Thoracic aorta (tissue), 2 donors: ENCODE results near the gene IL23R. TPM values are rescaled to one million over a fixed set of nuclear protein-coding genes. Genes with fewer than 3 reads are reported as not detected.

Experiments used
- ATAC-seq: fragments of 150-250 bp; one replicate; pipeline ENCODE4 v1.8.0; 2017; ENCODE audit warnings: low read depth; ENCODE audit not compliant: insufficient number of reproducible peaks, low FRiP score
- DNase-seq: peaks from one replicate; pipeline ENCODE4 v3.0.0-alpha.2; 2020; ENCODE audit warnings: low spot score
- H3K27ac ChIP-seq, 2 donors: fragments of 200-600 bp; sonication (generic); 1 replicate in 1 of 2; 2 replicates in 1 of 2; pipeline ENCODE4 v1.5.1; 2016; ENCODE audit warnings: mild to moderate bottlenecking in 2 of 2, moderate library complexity in 2 of 2
- H3K27me3 ChIP-seq: fragments of 200-600 bp; sonication (generic); replicated peaks from 2 replicates; pipeline ENCODE4 v1.6.0; 2016; ENCODE audit warnings: mild to moderate bottlenecking; ENCODE audit not compliant: insufficient read depth
- H3K36me3 ChIP-seq: fragments of 200-600 bp; sonication (generic); one replicate; pipeline ENCODE4 v1.5.1; 2016
- H3K4me1 ChIP-seq, 2 donors: fragments of 200-600 bp; sonication (generic); 1 replicate in 1 of 2; 2 replicates in 1 of 2; pipeline versions ENCODE4 v1.5.1 to v1.6.0; 2016; ENCODE audit warnings: low read depth in 2 of 2, mild to moderate bottlenecking in 1 of 2; ENCODE audit not compliant: control insufficient read depth in 1 of 2
- H3K4me3 ChIP-seq: fragments of 200-600 bp; sonication (generic); 2 replicates; pipeline ENCODE4 v1.5.1; 2016; ENCODE audit warnings: mild to moderate bottlenecking
- H3K9me3 ChIP-seq: fragments of 200-600 bp; sonication (generic); 2 replicates; pipeline ENCODE4 v1.5.1; 2016
- CTCF ChIP-seq: fragments of 200-600 bp; sonication (generic); IDR thresholded peaks from one replicate; pipeline ENCODE4 v1.5.1; 2019; ENCODE audit warnings: antibody characterized with exemption
- total RNA-seq, 2 donors: library from RNA; depleted of rRNA; stranded (reverse); fragments of >200 nt; gene quantifications; one replicate each; pipeline versions ENCODE4 v1.1.0 to v1.2.3, GENCODE V29; 2016

IL23R gene
- total RNA-seq, 2 donors from 2014 or later = not detected

DNA sequence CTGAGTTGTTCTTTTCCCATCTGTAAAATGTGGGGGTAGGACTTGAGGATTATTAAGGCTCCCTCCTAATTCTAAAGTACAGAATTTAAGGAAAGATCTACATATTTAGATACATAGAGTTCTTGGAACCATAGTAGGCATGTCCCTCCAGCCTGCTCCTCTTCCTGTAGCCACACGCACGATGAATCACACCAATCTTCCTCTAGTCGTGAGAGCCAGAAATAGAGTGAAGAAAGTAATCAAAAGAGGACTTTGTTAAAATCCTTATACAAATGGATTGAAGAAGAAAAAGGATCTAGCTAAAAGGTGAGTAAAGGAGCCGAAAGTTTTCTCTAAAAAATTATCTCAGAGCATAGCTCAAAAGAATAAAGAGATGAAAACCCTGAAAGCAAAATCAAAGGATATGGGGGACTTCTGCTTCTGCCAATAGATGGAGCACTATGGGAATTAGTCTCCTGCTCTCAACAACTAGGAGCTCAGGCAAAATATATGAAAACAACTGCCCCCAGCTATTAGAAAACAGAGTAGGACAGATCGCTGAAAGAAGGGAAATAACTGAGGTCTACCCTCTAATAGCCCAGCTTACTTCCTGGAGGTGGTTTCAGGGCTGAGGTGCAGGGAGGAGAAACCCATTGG, 40.0 kb upstream of the IL23R start:
- no peaks in the 10 kb centered on the region for H3K4me1 ChIP-seq
- H3K27me3 ChIP-seq = no peaks in the 10 kb centered on the region
- DNase-seq (no peak), ATAC-seq (no peak)
- no peaks in the 10 kb centered on the region for H3K36me3 ChIP-seq
- no peaks in the 10 kb centered on the region for H3K9me3 ChIP-seq
- H3K4me3 ChIP-seq = no peak overlapping the region
- no peak for TF ChIP-seq CTCF
- H3K27ac ChIP-seq = no peak overlapping the region

DNA sequence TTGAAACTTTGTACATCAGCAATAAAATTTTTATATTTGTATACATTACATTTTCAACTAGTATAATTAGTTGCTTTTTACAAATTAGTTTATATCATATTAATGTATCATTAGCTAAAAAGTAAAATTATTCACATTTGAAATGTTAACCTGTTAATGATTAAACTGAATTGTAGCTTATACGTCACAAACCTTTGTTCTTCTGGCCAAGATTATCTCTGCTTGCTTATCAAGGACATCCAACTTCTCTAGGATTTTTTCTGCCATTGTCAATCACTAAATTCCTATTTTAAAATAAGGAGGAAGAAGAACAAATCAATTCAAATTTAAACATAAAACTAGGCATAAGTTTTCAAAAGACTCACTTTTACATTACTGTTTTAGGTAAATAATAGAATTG, 39.3 kb upstream of the IL23R start:
- no peaks in the 10 kb centered on the region for H3K27me3 ChIP-seq
- H3K4me1 ChIP-seq = no peaks in the 10 kb centered on the region
- H3K27ac ChIP-seq = no peak overlapping the region
- H3K4me3 ChIP-seq = no peak overlapping the region
- H3K36me3 ChIP-seq = no peaks in the 10 kb centered on the region
- DNase-seq (no peak), ATAC-seq (no peak)
- H3K9me3 ChIP-seq = no peaks in the 10 kb centered on the region
- no peak for TF ChIP-seq CTCF

DNA sequence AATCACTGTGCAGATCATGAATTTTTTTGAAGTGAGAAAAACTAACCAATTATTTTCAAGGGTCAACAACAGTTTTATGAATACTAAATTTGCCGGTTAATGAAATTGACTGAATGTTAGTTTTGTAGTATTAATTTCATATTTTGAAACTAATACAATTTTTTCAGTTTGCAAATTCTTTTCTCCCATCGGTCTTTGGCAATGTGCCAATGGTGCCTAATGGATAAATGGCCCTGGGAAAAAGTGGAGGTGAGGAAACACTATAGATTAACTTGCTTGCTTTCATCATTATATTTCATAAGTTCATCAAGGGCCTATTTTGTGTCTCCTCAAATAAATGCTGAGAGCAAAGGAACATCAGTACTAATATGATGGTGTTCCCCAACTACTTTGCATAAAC, 35.6 kb upstream of the IL23R start:
- ATAC-seq (no peak), DNase-seq (no peak)
- TF ChIP-seq CTCF = no peak
- Histone ChIP-seq H3K36me3 (no peaks in the 10 kb centered on the region), H3K4me3 (no peak overlapping the region), H3K4me1 (peaks cover 7 to 13% of the 10 kb centered on the region in 2 donors), H3K27me3 (no peaks in the 10 kb centered on the region), H3K27ac (no peak overlapping the region), H3K9me3 (no peaks in the 10 kb centered on the region)

DNA sequence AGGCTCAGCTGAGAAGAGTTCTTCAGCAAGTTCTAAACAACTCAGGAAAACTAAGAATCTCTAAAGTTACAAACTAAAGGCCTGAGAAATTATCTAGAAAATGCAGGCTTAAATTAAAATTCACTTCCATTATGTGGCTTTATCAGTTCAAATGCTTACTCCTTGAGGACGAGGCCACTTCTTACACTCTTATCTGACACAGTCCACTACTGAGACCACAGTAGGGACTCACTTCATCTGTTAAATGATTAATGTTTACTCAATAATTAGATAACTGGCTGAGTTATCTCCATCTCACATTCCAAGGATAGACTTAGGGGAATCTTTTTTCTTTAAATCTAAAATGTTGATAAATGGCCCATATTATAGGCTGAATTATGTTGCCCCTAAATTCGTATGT, 33.1 kb upstream of the IL23R start:
- Histone ChIP-seq H3K4me1 (peaks cover 7 to 13% of the 10 kb centered on the region in 2 donors), H3K27ac (no peak overlapping the region), H3K36me3 (no peaks in the 10 kb centered on the region), H3K4me3 (no peak overlapping the region), H3K9me3 (no peaks in the 10 kb centered on the region), H3K27me3 (no peaks in the 10 kb centered on the region)
- ATAC-seq (no peak), DNase-seq (no peak)
- TF ChIP-seq CTCF = no peak

DNA sequence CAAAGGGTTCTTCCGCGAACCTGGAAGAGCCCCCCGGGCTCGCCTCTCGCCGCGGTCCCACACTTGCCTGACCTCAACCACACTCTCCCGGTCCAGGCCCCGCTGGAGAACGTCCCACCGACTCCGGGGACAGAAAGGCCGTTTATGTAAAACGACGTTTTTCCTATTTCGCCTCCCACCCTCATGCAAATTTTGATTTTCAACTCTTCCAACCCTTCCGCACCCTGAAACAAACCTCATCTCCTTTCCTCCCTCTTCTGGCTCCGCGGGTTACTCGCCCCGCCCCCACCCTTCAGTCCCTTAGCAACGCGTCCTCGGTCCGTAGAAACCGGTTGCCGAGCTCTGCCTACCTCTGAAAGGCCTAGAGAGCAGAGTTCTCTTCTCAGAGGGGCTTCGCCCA, 31.6 kb upstream of the IL23R start, which contains the start of gene C1orf141:
C1orf141 (minus strand) TSS at position 276 of the 400 bp plus-strand sequence. CDS start 7,730 bp downstream, outside the sequence.
- H3K4me3 ChIP-seq = peak within 1 kb of the TSS; percentile 67

More for the DNA sequence above, 31.6 kb upstream of the IL23R start, which contains the start of gene C1orf141:
- Histone ChIP-seq H3K27ac (no peak within 1 kb of the TSS), H3K27me3 (no peaks in the 10 kb centered on the region), H3K9me3 (no peaks in the 10 kb centered on the region), H3K4me1 (peaks cover 7 to 13% of the 10 kb centered on the region in 2 donors), H3K36me3 (no peaks in the 10 kb centered on the region)
- no peak for ATAC-seq
- no peak for DNase-seq
- no peak for TF ChIP-seq CTCF
